HL-60 (cell line): ENCODE measurements around the gene DOCK1.

Source experiments
- DNase-seq, 2 experiments: peaks; one replicate each; pipeline ENCODE4 v3.0.0-alpha.2; 2010 to 2020; ENCODE audit warnings: low read depth in 1 of 2, low spot score in 1 of 2
- H3K27ac ChIP-seq: fragments of 250-450 bp; sonication (Bioruptor Pico); replicated peaks from 2 replicates; pipeline ENCODE4 v1.5.1; 2020; ENCODE audit warnings: mild to moderate bottlenecking, moderate library complexity
- H3K27me3 ChIP-seq: fragments of 250-450 bp; sonication (Bioruptor Pico); 2 replicates; pipeline ENCODE4 v1.5.1; 2021; ENCODE audit warnings: mild to moderate bottlenecking, moderate library complexity; ENCODE audit not compliant: insufficient read depth, poor library complexity, severe bottlenecking
- H3K4me3 ChIP-seq: replicated peaks from 2 replicates; pipeline ENCODE4 v1.5.1; 2011; ENCODE audit warnings: mild to moderate bottlenecking, control low read depth, low read length; ENCODE audit not compliant: insufficient read depth
- GABPA ChIP-seq: IDR thresholded peaks from 2 replicates; pipeline ENCODE4 v1.6.1; 2012; ENCODE audit warnings: low read depth
- POLR2AphosphoS5 ChIP-seq: IDR thresholded peaks from 2 replicates; pipeline ENCODE4 v1.6.1; 2012; ENCODE audit warnings: low read depth
- SPI1 ChIP-seq: IDR thresholded peaks from 2 replicates; pipeline ENCODE4 v1.6.1; 2012; ENCODE audit warnings: low read depth, mild to moderate bottlenecking, borderline replicate concordance
- TF ChIP-seq, protein P1 (sequence below): IDR thresholded peaks from 2 replicates; pipeline ENCODE4 v1.6.1; 2012; ENCODE audit warnings: low read depth; ENCODE audit not compliant: insufficient replicate concordance
- TF ChIP-seq, protein P2 (sequence below): IDR thresholded peaks from one replicate; pipeline ENCODE4 v1.5.1; 2011; ENCODE audit warnings: low read length, control low read depth, inconsistent platforms; ENCODE audit not compliant: insufficient read depth

Gene DOCK1

DNA sequence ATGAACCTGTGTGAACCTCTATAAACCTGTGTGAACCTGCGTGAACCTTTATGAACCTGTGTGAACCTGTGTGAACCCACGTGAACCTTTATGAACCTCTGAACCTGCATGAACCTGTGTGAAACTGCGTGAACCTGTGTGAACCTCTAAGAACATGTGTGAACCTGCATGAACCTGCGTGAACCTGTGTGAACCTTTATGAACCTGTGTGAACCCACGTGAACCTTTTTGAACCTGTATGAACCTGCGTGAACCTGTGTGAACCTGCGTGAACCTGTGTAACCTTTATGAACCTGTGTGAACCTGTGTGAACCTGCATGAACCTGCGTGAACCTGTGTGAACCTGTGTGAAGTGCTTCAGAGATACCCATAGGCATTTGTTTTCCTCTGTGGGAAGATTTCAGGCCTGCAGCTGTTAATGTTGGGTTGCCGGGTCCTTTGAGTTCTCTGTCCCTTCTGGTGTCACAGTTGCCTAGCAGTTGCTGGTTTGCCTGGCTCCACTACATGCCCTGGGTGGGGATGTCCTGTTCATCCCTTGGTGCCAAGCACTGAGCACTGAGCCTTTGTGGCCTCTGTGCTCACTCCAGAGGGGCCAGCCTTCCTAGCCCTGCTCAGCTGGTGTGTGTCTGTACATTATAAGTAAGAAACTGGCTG lies 97.9 kb downstream of the DOCK1 start:
- no peaks in the 10 kb centered on the region for H3K27me3 ChIP-seq
- TF ChIP-seq SPI1, result no peak
- TF ChIP-seq, protein P1, sequence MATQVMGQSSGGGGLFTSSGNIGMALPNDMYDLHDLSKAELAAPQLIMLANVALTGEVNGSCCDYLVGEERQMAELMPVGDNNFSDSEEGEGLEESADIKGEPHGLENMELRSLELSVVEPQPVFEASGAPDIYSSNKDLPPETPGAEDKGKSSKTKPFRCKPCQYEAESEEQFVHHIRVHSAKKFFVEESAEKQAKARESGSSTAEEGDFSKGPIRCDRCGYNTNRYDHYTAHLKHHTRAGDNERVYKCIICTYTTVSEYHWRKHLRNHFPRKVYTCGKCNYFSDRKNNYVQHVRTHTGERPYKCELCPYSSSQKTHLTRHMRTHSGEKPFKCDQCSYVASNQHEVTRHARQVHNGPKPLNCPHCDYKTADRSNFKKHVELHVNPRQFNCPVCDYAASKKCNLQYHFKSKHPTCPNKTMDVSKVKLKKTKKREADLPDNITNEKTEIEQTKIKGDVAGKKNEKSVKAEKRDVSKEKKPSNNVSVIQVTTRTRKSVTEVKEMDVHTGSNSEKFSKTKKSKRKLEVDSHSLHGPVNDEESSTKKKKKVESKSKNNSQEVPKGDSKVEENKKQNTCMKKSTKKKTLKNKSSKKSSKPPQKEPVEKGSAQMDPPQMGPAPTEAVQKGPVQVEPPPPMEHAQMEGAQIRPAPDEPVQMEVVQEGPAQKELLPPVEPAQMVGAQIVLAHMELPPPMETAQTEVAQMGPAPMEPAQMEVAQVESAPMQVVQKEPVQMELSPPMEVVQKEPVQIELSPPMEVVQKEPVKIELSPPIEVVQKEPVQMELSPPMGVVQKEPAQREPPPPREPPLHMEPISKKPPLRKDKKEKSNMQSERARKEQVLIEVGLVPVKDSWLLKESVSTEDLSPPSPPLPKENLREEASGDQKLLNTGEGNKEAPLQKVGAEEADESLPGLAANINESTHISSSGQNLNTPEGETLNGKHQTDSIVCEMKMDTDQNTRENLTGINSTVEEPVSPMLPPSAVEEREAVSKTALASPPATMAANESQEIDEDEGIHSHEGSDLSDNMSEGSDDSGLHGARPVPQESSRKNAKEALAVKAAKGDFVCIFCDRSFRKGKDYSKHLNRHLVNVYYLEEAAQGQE, result no peak
- no peak overlapping the region for H3K4me3 ChIP-seq
- no peak overlapping the region for H3K27ac ChIP-seq
- DNase-seq, result no peak

DNA sequence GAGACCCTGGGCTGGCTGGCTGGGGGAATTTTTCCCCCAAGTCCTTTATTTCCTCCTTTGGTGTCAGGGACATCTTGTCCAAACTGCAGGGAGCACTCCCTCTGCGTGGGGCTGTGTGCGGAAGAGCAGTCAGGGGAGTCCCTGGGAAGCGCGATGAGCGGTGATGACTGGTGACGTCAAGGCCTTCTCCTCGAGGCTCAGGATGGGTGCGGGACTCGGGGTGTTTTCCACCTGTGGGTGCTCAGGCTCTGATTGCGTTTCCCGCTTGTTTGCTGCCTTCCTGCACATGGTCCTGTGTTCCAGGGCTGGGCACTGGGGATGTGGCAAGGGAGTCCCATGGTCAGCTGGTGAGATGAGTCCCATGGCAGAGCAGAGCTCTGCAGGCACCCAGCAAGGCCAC lies 101.2 kb downstream of the DOCK1 start:
- H3K4me3 ChIP-seq, result no peak overlapping the region
- no peak overlapping the region for H3K27ac ChIP-seq
- no peak for DNase-seq
- H3K27me3 ChIP-seq, result no peaks in the 10 kb centered on the region
- TF ChIP-seq POLR2AphosphoS5 (no peak), SPI1 (no peak), GABPA (no peak)
- TF ChIP-seq, protein P2, sequence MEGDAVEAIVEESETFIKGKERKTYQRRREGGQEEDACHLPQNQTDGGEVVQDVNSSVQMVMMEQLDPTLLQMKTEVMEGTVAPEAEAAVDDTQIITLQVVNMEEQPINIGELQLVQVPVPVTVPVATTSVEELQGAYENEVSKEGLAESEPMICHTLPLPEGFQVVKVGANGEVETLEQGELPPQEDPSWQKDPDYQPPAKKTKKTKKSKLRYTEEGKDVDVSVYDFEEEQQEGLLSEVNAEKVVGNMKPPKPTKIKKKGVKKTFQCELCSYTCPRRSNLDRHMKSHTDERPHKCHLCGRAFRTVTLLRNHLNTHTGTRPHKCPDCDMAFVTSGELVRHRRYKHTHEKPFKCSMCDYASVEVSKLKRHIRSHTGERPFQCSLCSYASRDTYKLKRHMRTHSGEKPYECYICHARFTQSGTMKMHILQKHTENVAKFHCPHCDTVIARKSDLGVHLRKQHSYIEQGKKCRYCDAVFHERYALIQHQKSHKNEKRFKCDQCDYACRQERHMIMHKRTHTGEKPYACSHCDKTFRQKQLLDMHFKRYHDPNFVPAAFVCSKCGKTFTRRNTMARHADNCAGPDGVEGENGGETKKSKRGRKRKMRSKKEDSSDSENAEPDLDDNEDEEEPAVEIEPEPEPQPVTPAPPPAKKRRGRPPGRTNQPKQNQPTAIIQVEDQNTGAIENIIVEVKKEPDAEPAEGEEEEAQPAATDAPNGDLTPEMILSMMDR, result no peak
- TF ChIP-seq, protein P1, result no peak

DNA sequence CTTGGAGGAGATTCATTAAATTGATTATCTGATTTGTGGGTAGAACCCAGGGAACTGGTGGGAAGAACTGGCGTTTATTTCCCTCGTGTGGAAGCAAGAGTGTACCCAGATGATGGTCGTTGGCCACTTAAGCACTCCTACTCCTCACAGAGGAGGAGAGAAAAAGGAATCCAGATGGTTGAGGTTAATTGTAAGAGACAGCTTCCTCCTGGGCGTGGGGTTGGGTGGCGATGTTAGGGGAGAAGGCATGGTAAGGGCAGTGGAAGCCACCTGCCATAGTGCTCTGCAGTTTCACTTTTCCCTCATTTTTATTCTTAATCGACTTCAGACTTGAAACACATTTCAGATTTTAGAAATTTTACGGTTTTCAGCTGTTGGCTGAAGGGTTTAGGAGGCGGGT lies 104.1 kb downstream of the DOCK1 start:
- Histone ChIP-seq H3K27me3 (no peaks in the 10 kb centered on the region), H3K4me3 (no peak overlapping the region), H3K27ac (no peak overlapping the region)
- DNase-seq, result no peak
- TF ChIP-seq SPI1 (no peak), GABPA (no peak)

DNA sequence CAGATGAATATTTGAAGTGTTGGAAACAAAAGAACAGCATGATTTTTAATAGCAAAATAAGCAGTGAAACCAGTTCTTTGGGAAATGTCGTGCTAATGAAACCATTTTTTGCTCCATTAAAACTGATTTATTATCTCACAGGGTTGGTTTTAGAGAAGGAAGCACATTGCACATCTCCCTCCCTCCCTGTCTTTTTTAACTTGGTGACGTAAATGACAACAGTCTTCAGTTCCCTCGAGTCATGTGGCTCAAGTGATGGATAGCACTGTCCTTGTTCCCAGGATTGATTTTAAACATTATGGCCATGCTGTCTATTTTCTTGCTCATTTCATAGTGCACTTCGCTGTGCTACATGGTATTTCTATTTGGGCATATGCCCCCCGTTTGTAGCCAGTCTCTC lies 105.9 kb downstream of the DOCK1 start:
- no peak overlapping the region for H3K27ac ChIP-seq
- no peaks in the 10 kb centered on the region for H3K27me3 ChIP-seq
- no peak for DNase-seq
- no peak for TF ChIP-seq SPI1
- no peak for TF ChIP-seq POLR2AphosphoS5
- TF ChIP-seq, protein P2, result no peak
- TF ChIP-seq, protein P1, result no peak
- TF ChIP-seq GABPA, result no peak
- H3K4me3 ChIP-seq, result no peak overlapping the region
